ENCODE data around the gene LRRC36.
"Not testable (repeated sequence)": the region's sequence is repeated elsewhere in the genome, so short reads cannot be mapped to it uniquely, and the experiment has no call there.

Gene LRRC36

GRCh38 chr16:67357561-67357960 lies 30.9 kb downstream of the LRRC36 start:
- no peak for DNase-seq (ENCODE audit: extremely low read depth, low read depth)
- no peak overlapping the region for H3K4me3 ChIP-seq (replicated peaks; ENCODE audit: low read depth, low read length)
- TF ChIP-seq, protein P1, sequence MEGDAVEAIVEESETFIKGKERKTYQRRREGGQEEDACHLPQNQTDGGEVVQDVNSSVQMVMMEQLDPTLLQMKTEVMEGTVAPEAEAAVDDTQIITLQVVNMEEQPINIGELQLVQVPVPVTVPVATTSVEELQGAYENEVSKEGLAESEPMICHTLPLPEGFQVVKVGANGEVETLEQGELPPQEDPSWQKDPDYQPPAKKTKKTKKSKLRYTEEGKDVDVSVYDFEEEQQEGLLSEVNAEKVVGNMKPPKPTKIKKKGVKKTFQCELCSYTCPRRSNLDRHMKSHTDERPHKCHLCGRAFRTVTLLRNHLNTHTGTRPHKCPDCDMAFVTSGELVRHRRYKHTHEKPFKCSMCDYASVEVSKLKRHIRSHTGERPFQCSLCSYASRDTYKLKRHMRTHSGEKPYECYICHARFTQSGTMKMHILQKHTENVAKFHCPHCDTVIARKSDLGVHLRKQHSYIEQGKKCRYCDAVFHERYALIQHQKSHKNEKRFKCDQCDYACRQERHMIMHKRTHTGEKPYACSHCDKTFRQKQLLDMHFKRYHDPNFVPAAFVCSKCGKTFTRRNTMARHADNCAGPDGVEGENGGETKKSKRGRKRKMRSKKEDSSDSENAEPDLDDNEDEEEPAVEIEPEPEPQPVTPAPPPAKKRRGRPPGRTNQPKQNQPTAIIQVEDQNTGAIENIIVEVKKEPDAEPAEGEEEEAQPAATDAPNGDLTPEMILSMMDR (IDR thresholded peaks at IDR 0.05; ENCODE audit: low read depth, low read length, missing control alignments), result no peak

DNA sequence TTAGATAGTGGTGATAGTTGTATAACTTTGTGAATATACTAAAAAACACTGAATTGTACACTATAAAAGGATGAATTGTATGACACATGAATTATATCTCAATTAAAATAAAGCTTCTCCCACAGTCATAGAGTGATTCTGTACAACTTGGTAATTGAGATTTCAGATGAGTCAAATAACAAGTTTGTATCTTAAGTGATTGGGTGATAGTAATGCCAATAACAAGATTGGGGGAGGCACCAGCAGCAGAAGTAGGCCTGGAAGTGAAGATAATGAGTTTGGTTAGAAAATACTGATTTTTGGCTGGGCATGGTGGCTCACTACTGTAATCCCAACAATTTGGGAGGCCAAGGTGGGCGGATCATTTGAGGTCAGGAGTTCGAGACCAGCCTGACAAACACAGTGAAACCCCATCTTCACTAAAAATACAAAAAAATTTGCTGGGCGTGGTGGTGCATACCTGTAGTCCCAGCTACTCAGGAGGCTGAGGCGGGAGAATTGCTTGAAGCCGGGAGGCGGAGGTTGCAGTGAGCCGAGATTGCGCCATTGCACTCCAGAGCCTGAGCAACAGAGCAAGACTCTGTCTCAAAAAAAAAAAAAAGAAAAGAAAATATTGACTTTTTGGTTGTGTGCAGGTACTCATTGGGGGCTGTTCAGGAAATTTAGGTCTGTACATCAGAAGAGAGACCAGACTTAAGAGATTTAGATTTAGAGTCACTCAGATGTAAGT lies 33.1 kb downstream of the LRRC36 start:
- not testable (repeated sequence) for H3K4me3 ChIP-seq (replicated peaks; ENCODE audit: low read depth, low read length); DNase-seq (ENCODE audit: extremely low read depth, low read depth)

DNA sequence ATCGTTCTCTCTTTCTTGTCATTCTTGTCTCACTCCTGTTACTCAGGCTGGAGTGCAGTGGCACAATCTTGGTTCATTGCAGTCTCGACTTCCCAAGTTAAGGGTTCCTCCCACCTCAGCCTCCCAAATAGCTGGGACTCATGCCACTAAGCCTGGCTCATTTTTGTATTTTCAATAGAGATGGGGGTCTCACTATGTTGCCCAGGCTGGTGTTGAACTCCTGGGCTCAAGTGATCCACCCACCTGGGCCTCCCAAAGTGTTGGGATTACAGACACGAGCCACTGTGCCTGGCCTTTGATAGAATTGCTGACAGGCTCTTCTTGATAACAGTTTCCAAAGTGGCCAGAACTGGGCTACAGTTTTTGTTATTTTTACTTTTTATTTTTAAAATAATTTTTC lies 34.4 kb downstream of the LRRC36 start:
- no peak for DNase-seq (ENCODE audit: extremely low read depth, low read depth)
- TF ChIP-seq, protein P1 (IDR thresholded peaks at IDR 0.05; ENCODE audit: low read depth, low read length, missing control alignments), result no peak
- no peak overlapping the region for H3K4me3 ChIP-seq (replicated peaks; ENCODE audit: low read depth, low read length)

GRCh38 chr16:67364600-67365235 lies 38.1 kb downstream of the LRRC36 start:
- no peak overlapping the region for H3K4me3 ChIP-seq (replicated peaks; ENCODE audit: low read depth, low read length)
- TF ChIP-seq, protein P1 (IDR thresholded peaks at IDR 0.05; ENCODE audit: low read depth, low read length, missing control alignments), result no peak
- DNase-seq (ENCODE audit: extremely low read depth, low read depth), result no peak

DNA sequence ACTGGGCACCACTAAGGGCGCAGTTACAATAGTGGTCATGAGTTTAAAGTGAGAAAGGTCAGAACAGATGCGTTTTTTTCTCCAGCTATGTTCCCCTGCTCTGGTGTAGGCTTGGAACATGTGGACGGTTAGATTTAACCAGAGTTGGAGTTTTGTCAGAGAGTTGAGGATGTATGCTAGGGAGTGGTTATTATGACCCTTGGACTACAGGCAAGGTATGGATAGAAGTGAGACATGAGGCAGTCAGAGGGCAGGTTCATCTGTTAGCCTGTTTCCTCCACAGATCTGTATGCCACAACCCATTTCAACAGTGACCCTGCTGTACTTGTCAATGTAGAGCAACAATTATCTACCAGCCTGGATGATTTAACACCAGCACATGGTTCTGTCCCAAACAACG lies 44.0 kb downstream of the LRRC36 start:
- no peak for DNase-seq (ENCODE audit: extremely low read depth, low read depth)
- TF ChIP-seq, protein P1 (IDR thresholded peaks at IDR 0.05; ENCODE audit: low read depth, low read length, missing control alignments), result no peak
- no peak overlapping the region for H3K4me3 ChIP-seq (replicated peaks; ENCODE audit: low read depth, low read length)

DNA sequence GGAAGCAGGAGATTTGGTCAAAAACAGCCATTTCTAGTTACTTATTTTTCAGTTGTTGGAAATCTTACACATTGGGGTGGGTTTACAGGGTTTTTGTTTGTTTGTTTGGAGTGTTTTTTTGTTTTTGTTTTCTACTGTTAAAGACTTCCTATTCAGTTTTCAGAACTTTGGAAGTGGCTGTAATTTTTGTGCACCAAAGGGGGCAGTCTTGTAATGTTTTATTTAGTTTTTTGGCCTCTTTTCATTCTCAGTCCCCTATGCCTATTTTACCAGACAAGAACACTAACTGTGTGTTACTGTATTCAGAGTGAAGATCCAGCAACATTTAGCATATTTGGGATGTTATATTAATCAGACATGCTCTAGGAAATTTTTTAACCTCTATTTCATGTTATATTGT lies 46.0 kb downstream of the LRRC36 start:
- peak; percentile 17 for DNase-seq (ENCODE audit: extremely low read depth, low read depth)
- no peak overlapping the region for H3K4me3 ChIP-seq (replicated peaks; ENCODE audit: low read depth, low read length)
- TF ChIP-seq, protein P1 (IDR thresholded peaks at IDR 0.05; ENCODE audit: low read depth, low read length, missing control alignments), result peak; percentile 45

DNA sequence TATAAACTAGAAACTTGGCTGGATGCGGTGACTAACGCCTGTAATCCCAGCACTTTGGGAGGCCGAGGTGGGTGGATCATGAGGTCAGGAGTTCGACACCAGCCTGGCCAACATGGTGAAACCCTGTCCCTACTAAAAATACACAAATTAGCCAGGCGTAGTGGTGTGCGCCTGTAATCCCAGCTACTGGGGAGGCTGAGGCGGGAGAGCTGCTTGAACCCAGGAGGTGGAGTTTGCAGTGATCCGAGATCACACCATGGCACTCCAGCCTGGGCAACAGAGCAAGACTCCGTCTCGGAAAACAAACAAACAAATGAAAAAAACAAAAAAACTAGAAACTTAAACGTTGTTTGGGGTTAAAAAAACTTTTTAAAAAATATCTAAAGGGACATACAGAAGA lies 49.4 kb downstream of the LRRC36 start:
- H3K4me3 ChIP-seq (replicated peaks; ENCODE audit: low read depth, low read length), result not testable (repeated sequence)

GRCh38 chr16:67378642-67379041 lies 52.0 kb downstream of the LRRC36 start:
- TF ChIP-seq, protein P1 (IDR thresholded peaks at IDR 0.05; ENCODE audit: low read depth, low read length, missing control alignments), result no peak
- no peak for DNase-seq (ENCODE audit: extremely low read depth, low read depth)
- no peak overlapping the region for H3K4me3 ChIP-seq (replicated peaks; ENCODE audit: low read depth, low read length)

More for the DNA sequence above, 49.4 kb downstream of the LRRC36 start:
- DNase-seq (ENCODE audit: extremely low read depth, low read depth), result not testable (repeated sequence)

Measured in HFF-Myc (cell line).